DMS 273 treated with DMSO at 0.1 percent for 48 hours (cell line): Measurements from ENCODE around the gene FGD2.

Source experiments
- DNase-seq: peaks from one replicate; lab custom pipeline; 2025; lab: John Stamatoyannopoulos, UW

Gene FGD2

DNA sequence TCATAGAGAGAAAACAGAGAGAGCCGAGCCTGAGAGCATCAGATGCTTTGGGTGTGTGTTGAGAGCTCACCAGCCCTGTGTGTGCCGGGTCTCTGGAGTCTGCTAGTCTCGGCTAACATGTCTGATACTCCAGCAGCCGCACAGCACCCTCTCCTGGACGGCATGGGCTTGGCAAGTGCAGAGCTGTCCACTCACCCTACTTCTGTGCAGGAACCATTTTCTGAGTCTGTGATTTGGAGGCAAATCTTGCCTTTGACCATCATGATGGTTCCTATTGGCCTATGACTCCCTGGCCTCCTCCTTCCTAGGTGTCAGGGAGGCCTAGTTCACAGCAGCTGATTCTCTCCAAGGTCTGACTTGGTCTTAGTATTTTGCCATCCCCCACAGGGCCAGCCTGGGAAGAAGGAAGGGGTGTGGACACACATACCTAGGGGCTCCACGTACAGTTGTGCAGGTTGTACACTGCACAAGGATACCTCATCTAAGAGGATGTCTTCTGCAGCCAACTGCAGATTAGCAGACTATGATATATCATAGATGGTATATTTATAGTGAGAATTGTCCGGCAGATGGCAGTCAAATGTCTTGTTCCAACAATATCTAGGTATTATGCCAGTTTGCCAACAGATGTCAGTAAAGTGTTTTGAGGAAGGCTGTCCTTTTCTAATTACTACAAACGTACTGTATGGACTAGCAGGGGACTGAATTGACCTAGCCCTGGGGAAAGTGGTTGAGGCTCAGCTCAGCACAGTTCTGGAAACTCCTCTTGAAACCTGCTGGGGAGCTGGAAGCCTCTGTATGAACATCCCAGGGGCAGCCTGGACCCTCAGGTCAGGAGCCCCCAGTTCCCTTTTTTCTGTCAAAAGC, 13.0 kb downstream of the FGD2 start:
- peak; percentile 92 for DNase-seq

- no peak for DNase-seq
Observed at GRCh38 chr6:37019065-37019450, 13.6 kb downstream of the FGD2 start.

DNA sequence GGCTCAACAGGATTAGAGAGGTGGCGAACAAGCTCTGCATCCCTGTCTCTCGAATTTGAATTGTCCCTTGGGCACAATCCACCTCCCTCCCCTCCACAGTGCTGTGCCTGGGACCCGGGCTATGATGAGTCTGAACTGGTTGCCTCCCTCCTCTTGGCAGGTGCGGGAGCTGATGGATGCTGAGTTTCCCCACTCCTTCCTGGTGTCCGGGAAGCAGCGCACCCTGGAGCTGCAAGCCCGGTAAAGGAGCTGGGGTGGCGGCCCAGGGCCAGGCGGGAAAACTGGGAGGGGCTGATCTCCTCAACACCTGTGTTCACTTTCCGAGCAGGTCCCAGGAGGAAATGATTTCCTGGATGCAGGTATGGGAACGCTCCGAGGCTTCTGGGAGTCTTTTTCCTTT, 14.9 kb downstream of the FGD2 start:
- DNase-seq, result no peak

DNA sequence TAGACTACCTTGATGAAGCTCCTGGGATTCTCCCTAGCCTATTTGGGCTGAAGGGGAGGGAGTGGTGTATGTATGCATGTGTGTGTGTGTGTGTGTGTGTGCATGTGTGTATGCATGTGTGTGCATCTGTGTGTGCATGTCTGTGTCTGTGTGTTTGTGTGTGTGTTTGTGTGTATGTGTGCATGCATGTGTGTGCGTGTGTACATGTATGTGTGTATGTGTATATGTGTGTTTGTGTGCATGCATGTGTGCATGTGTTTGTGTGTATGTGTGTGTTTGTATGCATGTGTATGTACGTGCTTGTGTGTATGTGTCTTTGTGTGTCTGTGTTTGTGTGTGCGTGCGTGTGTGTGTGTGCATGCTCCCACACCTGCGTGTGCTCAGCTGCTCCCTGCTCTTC, 15.4 kb downstream of the FGD2 start:
- no peak for DNase-seq

GRCh38 chr6:37021356-37022129, 16.1 kb downstream of the FGD2 start:
- DNase-seq, result peak; percentile 21

- DNase-seq, result no peak
Observed at GRCh38 chr6:37022135-37022863, 16.8 kb downstream of the FGD2 start.

GRCh38 chr6:37024656-37025337, 19.3 kb downstream of the FGD2 start:
- no peak for DNase-seq

DNA sequence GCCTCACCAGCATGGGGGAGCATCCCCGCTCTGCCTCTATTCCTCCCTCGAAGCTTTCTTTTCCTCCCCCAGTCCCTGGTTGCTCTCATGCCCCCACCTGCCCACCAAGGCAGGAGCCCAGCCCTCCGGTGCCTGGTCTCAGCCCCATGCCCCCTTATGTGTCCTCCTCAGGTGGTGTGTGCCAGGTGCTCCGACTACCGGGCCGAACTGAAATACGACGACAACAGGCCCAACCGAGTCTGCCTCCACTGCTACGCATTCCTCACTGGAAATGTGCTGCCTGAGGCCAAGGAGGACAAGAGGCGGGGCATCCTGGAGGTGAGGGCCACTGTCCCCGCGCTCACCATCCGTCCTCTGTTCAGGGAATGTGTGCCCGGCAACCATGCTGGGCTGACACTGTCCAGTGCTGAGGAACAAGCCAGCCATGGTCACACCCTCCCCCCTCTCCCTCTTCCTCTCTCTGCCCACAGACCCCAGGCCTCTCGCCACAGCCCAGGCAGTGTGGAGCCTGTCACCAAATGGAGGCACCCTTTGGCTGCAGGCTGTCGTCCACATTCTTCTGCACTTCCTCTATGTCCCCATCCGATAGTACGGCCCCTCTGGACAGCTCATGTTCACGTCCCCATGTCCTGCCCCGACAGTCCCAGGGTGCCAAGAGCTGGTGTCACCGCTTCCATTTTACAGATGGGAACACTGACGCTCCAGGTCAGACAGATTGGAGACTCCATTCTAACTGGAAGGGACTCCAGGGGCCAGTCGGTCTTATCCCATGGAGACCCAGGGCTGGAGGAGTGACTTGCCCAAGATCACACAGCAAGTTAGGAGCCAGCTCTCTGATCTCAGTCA, 20.4 kb downstream of the FGD2 start:
- no peak for DNase-seq

GRCh38 chr6:37027036-37027720, 21.7 kb downstream of the FGD2 start:
- no peak for DNase-seq

DNA sequence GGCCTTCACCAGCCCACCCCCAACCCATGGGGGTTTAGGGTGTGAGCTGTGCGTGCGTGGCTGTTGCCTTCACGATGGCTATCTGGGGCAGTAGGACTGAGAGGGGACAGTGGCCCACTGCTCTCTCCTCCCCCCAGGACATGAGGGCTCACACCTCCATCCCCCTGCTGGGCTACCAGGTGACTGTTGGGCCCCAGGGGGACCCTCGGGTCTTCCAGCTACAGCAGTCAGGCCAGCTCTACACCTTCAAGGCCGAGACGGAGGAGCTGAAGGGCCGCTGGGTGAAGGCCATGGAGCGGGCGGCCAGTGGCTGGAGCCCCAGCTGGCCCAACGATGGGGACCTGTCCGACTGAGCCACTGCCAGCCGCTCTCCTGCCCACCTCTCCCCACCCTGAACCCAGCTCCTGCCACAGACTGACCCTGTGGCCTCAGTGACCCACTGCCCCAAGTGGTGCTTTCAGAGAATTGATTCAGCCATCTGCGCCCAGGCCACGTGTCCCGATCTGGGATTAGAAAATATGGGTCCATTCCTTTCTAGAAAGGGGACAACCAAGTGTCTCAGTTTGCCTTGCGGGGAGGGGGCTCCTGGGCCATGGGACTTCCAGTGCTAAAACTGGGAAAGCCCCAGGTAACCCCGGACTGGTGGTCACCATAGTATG, 22.5 kb downstream of the FGD2 start:
- no peak for DNase-seq

DNA sequence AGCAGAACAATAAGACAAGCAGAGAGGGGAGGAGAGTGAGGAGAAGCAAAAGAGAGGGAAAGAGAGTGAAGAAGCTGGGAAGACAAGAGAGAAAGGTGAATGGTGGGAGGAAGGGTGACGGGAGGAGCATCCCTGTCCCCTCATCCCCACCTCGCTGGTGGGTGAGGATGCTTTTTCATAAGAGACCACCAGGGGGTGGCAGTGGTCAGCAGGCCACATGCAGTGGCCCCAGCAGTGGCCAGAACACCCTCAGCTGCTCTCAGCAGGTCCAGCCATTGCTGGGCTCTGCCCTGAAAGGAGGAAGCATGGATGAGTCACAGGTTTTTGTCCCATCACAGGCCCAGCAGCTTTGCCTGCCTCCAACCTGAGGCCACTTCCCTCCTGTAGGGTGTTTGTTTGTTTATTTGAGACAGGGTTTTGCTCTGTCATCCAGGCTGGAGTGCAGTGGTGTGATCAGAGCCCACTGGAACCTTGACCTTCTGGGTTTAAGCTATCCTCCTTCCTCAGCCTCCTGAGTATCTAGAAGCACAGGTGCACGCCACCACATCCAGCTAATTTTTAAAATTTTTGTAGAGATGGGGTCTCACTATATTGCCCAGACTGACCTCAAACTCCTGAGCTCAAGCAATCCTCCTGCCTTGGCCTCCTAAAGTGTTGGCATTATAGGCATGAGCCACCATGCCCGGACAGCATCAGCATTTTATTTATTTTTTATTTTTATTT, 24.0 kb downstream of the FGD2 start:
- no peak for DNase-seq

GRCh38 chr6:37030599-37030998, 25.1 kb downstream of the FGD2 start:
- DNase-seq, result no peak

DNA sequence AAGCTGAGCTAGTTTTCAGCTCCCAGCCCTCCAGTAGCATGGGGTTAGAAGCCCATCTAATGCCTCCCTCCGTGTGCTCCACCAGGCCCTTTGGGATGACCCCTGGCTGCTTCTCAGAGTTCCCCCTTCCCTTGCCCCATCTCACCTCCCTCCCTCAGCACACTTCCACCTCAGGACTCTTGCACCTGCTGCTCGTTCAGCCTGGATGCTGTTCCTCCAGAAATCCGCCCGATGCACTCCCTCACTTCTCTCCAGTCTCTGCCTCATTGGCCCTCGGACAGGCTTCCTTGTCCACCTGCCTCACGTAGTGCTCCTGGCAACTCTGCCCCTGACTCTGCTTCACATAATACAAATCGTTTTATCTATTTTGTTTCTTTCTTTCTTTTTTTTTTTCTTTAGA, 26.8 kb downstream of the FGD2 start:
- no peak for DNase-seq

GRCh38 chr6:37033255-37033654, 27.8 kb downstream of the FGD2 start:
- no peak for DNase-seq

GRCh38 chr6:37033819-37034795, 28.7 kb downstream of the FGD2 start:
- no peak for DNase-seq

- no peak for DNase-seq
Observed at GRCh38 chr6:37036146-37036545, 30.7 kb downstream of the FGD2 start.

- peak; percentile 86 for DNase-seq
Observed at GRCh38 chr6:37038292-37039198, 33.1 kb downstream of the FGD2 start.
